ENCODE measurements around the gene IL22RA1. TPM values are rescaled to one million over a fixed set of nuclear protein-coding genes. Genes with fewer than 3 reads are reported as not detected.

The IL22RA1 gene
- total and polyA plus RNA-seq, 10 of the 15 experiments (the other 5 are each of a cell fraction or from before 2014, with no cell fraction given), result not detected

- TF ChIP-seq CUX1 (IDR thresholded peaks at IDR 0.05; ENCODE audit: insufficient replicate concordance, low read depth, low read length), result no peak
- no peak for TF ChIP-seq POLR2AphosphoS5 (IDR thresholded peaks at IDR 0.05; ENCODE audit: low read length)
- TF ChIP-seq NRF1 (conservative IDR thresholded peaks at IDR 0.05; ENCODE audit: low read depth, low read length), result no peak
- no peak for TF ChIP-seq MXI1 (IDR thresholded peaks at IDR 0.05; ENCODE audit: low read depth, low read length)
- no peak for TF ChIP-seq BMI1 (IDR thresholded peaks at IDR 0.05; ENCODE audit: borderline replicate concordance)
- TF ChIP-seq CHD4 (IDR thresholded peaks at IDR 0.05), result no peak
Observed at GRCh38 chr1:24096009-24096738, 46.8 kb downstream of the IL22RA1 start (continued).
